HG03039 (cell line): Measurements from ENCODE around the gene USP48.
"Not testable (repeated sequence)": the region's sequence is repeated elsewhere in the genome, so short reads cannot be mapped to it uniquely, and the experiment has no call there.

Source experiments
- ATAC-seq: cut with Tn5 transposase; IDR thresholded peaks from one replicate; pipeline ENCODE4 v1.9.1; 2021; ENCODE audit warnings: mild to moderate bottlenecking, moderate library complexity; ENCODE audit not compliant: unreplicated experiment

Gene USP48

GRCh38 chr1:21774835-21775549 lies 8.0 kb downstream of the USP48 start:
- ATAC-seq = no peak

- no peak for ATAC-seq
Measured at GRCh38 chr1:21773585-21773984, 9.4 kb downstream of the USP48 start.

- ATAC-seq = not testable (repeated sequence)
Measured at GRCh38 chr1:21771672-21772071, 11.3 kb downstream of the USP48 start.

GRCh38 chr1:21770602-21771001 lies 12.3 kb downstream of the USP48 start:
- not testable (repeated sequence) for ATAC-seq

- no peak for ATAC-seq
Measured at GRCh38 chr1:21770201-21770600, 12.7 kb downstream of the USP48 start.

GRCh38 chr1:21767106-21767505 lies 15.8 kb downstream of the USP48 start:
- ATAC-seq = not testable (repeated sequence)

GRCh38 chr1:21766210-21766609 lies 16.7 kb downstream of the USP48 start:
- no peak for ATAC-seq

GRCh38 chr1:21764615-21765423 lies 18.1 kb downstream of the USP48 start:
- no peak for ATAC-seq

GRCh38 chr1:21763694-21764419 lies 19.1 kb downstream of the USP48 start:
- no peak for ATAC-seq

- no peak for ATAC-seq
Measured at GRCh38 chr1:21763236-21763635, 19.7 kb downstream of the USP48 start.

GRCh38 chr1:21762022-21762404 lies 20.9 kb downstream of the USP48 start:
- ATAC-seq = no peak

GRCh38 chr1:21761052-21761451 lies 21.9 kb downstream of the USP48 start:
- no peak for ATAC-seq

- no peak for ATAC-seq
Measured at GRCh38 chr1:21759818-21760217, 23.1 kb downstream of the USP48 start.

- ATAC-seq = no peak
Measured at GRCh38 chr1:21759182-21759581, 23.8 kb downstream of the USP48 start.

GRCh38 chr1:21758614-21759013 lies 24.3 kb downstream of the USP48 start:
- ATAC-seq = no peak

- ATAC-seq = no peak
Measured at GRCh38 chr1:21756393-21757089, 26.4 kb downstream of the USP48 start.

- no peak for ATAC-seq
Measured at GRCh38 chr1:21755067-21755466, 27.9 kb downstream of the USP48 start.

- no peak for ATAC-seq
Measured at GRCh38 chr1:21754583-21754982, 28.4 kb downstream of the USP48 start.

- no peak for ATAC-seq
Measured at GRCh38 chr1:21752186-21752585, 30.8 kb downstream of the USP48 start.

- ATAC-seq = no peak
Measured at GRCh38 chr1:21751281-21751680, 31.7 kb downstream of the USP48 start.

GRCh38 chr1:21750841-21751240 lies 32.1 kb downstream of the USP48 start:
- no peak for ATAC-seq
